Cerebellar nuclear complex (tissue), 1 donor: ENCODE results near the gene NR1I3.
"Not testable (repeated sequence)": the region's sequence is repeated elsewhere in the genome, so short reads cannot be mapped to it uniquely, and the experiment has no call there.

Experiments used
- DNase-seq, 2 experiments: peaks; one replicate each; lab custom pipeline; 2025; lab: John Stamatoyannopoulos, UW

NR1I3 gene

GRCh38 chr1:161238039-161238473, at the start of gene NR1I3:
TSS of gene NR1I3 (minus strand) at chr1:161238203. CDS start at chr1:161236565, 1,638 bp downstream.
- DNase-seq, result no peak

GRCh38 chr1:161287482-161288054, 49.6 kb upstream of the NR1I3 start:
- DNase-seq, result no peak

- no peak for DNase-seq
Observed at GRCh38 chr1:161285521-161285920, 47.5 kb upstream of the NR1I3 start.

- no peak for DNase-seq
Observed at GRCh38 chr1:161285113-161285512, 47.1 kb upstream of the NR1I3 start.

- no peak for DNase-seq
Observed at GRCh38 chr1:161282991-161283390, 45.0 kb upstream of the NR1I3 start.

- DNase-seq, result no peak
Observed at GRCh38 chr1:161274874-161275273, 36.9 kb upstream of the NR1I3 start.

GRCh38 chr1:161273402-161273801, 35.4 kb upstream of the NR1I3 start:
- no peak for DNase-seq

- DNase-seq, result no peak
Observed at GRCh38 chr1:161267321-161267720, 29.3 kb upstream of the NR1I3 start.

- no peak for DNase-seq
Observed at GRCh38 chr1:161266836-161267235, 28.8 kb upstream of the NR1I3 start.

- DNase-seq, result no peak
Observed at GRCh38 chr1:161266202-161266601, 28.2 kb upstream of the NR1I3 start.

GRCh38 chr1:161265305-161265704, 27.3 kb upstream of the NR1I3 start:
- no peak for DNase-seq

- DNase-seq, result no peak
Observed at GRCh38 chr1:161261261-161262235, 23.5 kb upstream of the NR1I3 start.

- no peak for DNase-seq
Observed at GRCh38 chr1:161260376-161261260, 22.6 kb upstream of the NR1I3 start.

- DNase-seq, result no peak
Observed at GRCh38 chr1:161259765-161260164, 21.8 kb upstream of the NR1I3 start.

- DNase-seq, result no peak
Observed at GRCh38 chr1:161259345-161259702, 21.3 kb upstream of the NR1I3 start.

- DNase-seq, result no peak
Observed at GRCh38 chr1:161258439-161259344, 20.7 kb upstream of the NR1I3 start, which contains the start of gene PCP4L1. TSS of gene PCP4L1 (plus strand) at chr1:161258745. CDS start at chr1:161258975, 230 bp downstream.

- not testable (repeated sequence) for DNase-seq
Observed at GRCh38 chr1:161257109-161257508, 19.1 kb upstream of the NR1I3 start.

GRCh38 chr1:161255955-161256520, 18.0 kb upstream of the NR1I3 start:
- not testable (repeated sequence) for DNase-seq

GRCh38 chr1:161255302-161255701, 17.3 kb upstream of the NR1I3 start:
- DNase-seq, result not testable (repeated sequence)

- DNase-seq, result no peak
Observed at GRCh38 chr1:161251579-161251978, 13.6 kb upstream of the NR1I3 start.

- DNase-seq, result no peak
Observed at GRCh38 chr1:161250829-161251228, 12.8 kb upstream of the NR1I3 start.
